Smooth muscle cell (in vitro differentiated cells): ENCODE results near the gene BCAR1. TPM values are rescaled to one million over a fixed set of nuclear protein-coding genes. Genes with fewer than 3 reads are reported as not detected.

ENCODE experiments used
- DNase-seq: peaks from one replicate; lab custom pipeline; 2025; ENCODE audit not compliant: unreplicated experiment; lab: John Stamatoyannopoulos, UW
- H2AFZ ChIP-seq: fragments of 200-600 bp; sonication (generic); 2 replicates; pipeline ENCODE4 v1.6.0; 2016; ENCODE audit warnings: antibody characterized with exemption, low read depth, mild to moderate bottlenecking
- H3F3A ChIP-seq: fragments of 200-600 bp; sonication (generic); 2 replicates; pipeline ENCODE4 v1.6.0; 2017; ENCODE audit warnings: antibody characterized with exemption, low read depth
- H3K27ac ChIP-seq: fragments of 200-600 bp; sonication (generic); 2 replicates; pipeline ENCODE4 v1.5.1; 2016; ENCODE audit warnings: low read depth, mild to moderate bottlenecking
- H3K27me3 ChIP-seq: fragments of 200-600 bp; sonication (generic); 2 replicates; pipeline ENCODE4 v1.6.1; 2016; ENCODE audit warnings: low read depth, mild to moderate bottlenecking
- H3K36me3 ChIP-seq: fragments of 200-600 bp; sonication (generic); 2 replicates; pipeline ENCODE4 v1.5.1; 2016; ENCODE audit warnings: low read depth
- H3K4me1 ChIP-seq: fragments of 200-600 bp; sonication (generic); 2 replicates; pipeline ENCODE4 v1.5.1; 2016; ENCODE audit warnings: low read depth
- H3K4me2 ChIP-seq: fragments of 200-600 bp; sonication (generic); 2 replicates; pipeline ENCODE4 v1.6.0; 2016; ENCODE audit warnings: mild to moderate bottlenecking
- H3K4me3 ChIP-seq: fragments of 200-600 bp; sonication (generic); 2 replicates; pipeline ENCODE4 v1.5.1; 2016; ENCODE audit warnings: mild to moderate bottlenecking
- H3K79me2 ChIP-seq: fragments of 200-600 bp; sonication (generic); 2 replicates; pipeline ENCODE4 v1.6.0; 2016; ENCODE audit warnings: low read depth, mild to moderate bottlenecking
- H3K9ac ChIP-seq: fragments of 200-600 bp; sonication (generic); 2 replicates; pipeline ENCODE4 v1.6.0; 2016; ENCODE audit warnings: low read depth
- H3K9me3 ChIP-seq: fragments of 200-600 bp; sonication (generic); replicated peaks from 2 replicates; pipeline ENCODE4 v1.5.1; 2016; ENCODE audit warnings: low read depth
- H4K20me1 ChIP-seq: fragments of 200-600 bp; sonication (generic); 2 replicates; pipeline ENCODE4 v1.6.0; 2016; ENCODE audit warnings: low read depth
- WGBS: methylation state at CpG from one replicate; pipeline ENCODE4 v1.1.7; 2016; ENCODE audit warnings: low lambda C conversion rate; 5-methylcytosine and 5-hydroxymethylcytosine counted together
- polyA plus RNA-seq: library from polyadenylated mRNA; unstranded; fragments of >200 nt; fragmentation: Nextera tagmentation; extraction: Ambion mirVana; gene quantifications from 2 replicates; pipeline ENCODE4 v1.2.1, GENCODE V29; 2016
- total RNA-seq: library from RNA; depleted of rRNA; stranded (reverse); fragments of >200 nt; gene quantifications from 2 replicates; pipeline ENCODE4 v1.2.3, GENCODE V29; 2014
- TF ChIP-seq, protein P1 (sequence below): fragments of 200-600 bp; sonication (generic); IDR thresholded peaks from 2 replicates; pipeline ENCODE4 v1.5.1; 2017; ENCODE audit warnings: borderline replicate concordance, mild to moderate bottlenecking, antibody characterized with exemption; ENCODE audit not compliant: insufficient read depth, poor library complexity, severe bottlenecking

BCAR1 gene, protein sequence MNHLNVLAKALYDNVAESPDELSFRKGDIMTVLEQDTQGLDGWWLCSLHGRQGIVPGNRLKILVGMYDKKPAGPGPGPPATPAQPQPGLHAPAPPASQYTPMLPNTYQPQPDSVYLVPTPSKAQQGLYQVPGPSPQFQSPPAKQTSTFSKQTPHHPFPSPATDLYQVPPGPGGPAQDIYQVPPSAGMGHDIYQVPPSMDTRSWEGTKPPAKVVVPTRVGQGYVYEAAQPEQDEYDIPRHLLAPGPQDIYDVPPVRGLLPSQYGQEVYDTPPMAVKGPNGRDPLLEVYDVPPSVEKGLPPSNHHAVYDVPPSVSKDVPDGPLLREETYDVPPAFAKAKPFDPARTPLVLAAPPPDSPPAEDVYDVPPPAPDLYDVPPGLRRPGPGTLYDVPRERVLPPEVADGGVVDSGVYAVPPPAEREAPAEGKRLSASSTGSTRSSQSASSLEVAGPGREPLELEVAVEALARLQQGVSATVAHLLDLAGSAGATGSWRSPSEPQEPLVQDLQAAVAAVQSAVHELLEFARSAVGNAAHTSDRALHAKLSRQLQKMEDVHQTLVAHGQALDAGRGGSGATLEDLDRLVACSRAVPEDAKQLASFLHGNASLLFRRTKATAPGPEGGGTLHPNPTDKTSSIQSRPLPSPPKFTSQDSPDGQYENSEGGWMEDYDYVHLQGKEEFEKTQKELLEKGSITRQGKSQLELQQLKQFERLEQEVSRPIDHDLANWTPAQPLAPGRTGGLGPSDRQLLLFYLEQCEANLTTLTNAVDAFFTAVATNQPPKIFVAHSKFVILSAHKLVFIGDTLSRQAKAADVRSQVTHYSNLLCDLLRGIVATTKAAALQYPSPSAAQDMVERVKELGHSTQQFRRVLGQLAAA
- total RNA-seq (49.4 and 49.9 TPM in 2 replicates), polyA plus RNA-seq (117 and 123 TPM in 2 replicates)

DNA sequence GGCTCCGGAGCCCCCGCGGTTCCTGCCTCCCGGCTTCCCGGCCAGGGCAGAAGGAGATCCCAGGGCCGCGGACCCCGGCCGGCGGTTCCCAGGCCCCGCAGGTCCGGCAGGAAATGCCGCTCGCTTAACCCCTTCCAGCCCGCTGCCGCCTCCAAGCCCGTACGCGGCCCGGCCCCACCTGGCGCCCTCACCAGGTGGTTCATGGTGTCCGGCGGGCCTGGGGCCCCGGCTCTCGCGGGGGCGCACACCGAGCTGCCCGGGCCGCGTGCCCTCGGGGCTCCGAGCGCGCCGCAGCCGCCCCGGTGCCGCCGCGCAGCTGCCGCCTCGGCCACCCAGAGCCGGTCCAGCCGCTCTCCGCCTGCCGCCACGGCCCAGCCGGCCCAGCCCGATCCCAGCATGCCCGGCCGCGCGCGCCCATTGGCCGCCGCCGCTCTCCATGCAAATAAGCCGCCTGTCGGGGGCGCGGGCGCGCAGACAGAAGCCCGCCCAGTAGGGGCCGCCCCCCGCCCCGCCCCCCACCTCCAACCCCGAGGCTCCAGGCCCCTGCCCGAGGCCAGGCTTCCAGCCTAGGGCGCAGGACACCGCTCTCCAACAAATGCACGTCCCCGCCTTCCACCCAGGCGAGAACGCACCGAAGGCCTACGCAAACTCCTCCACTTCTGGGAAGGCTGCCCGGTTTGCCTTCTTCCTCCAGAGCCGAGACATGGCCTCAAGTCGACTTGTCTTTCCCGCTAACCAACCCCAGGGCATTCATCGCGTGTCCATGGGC lies at the start of gene BCAR1:
Gene BCAR1, minus strand, starts transcription at position 345 of the 769 bp plus-strand sequence. Its CDS starts 142 bp downstream, at position 203.
- peaks cover 60% of the 10 kb centered on the region for H3K4me1 ChIP-seq
- H3K36me3 ChIP-seq, result no peaks in the 10 kb centered on the region
- 2% methylated on average over 76 of the region's 84 CpGs for WGBS
- peak within 1 kb of the TSS; percentile 98 for H3K9ac ChIP-seq
- H2AFZ ChIP-seq, result no peak within 1 kb of the TSS
- H4K20me1 ChIP-seq, result peaks cover 81% of the 10 kb centered on the region
- H3K79me2 ChIP-seq, result peaks cover 80% of the 10 kb centered on the region
- H3K27ac ChIP-seq, result peak within 1 kb of the TSS; percentile 100
- peak within 1 kb of the TSS; percentile 99 for H3K4me2 ChIP-seq
- no peaks in the 10 kb centered on the region for H3K9me3 ChIP-seq
- peaks cover 31% of the 10 kb centered on the region for H3F3A ChIP-seq
- peak; percentile 85 for DNase-seq
- TF ChIP-seq, protein P1, sequence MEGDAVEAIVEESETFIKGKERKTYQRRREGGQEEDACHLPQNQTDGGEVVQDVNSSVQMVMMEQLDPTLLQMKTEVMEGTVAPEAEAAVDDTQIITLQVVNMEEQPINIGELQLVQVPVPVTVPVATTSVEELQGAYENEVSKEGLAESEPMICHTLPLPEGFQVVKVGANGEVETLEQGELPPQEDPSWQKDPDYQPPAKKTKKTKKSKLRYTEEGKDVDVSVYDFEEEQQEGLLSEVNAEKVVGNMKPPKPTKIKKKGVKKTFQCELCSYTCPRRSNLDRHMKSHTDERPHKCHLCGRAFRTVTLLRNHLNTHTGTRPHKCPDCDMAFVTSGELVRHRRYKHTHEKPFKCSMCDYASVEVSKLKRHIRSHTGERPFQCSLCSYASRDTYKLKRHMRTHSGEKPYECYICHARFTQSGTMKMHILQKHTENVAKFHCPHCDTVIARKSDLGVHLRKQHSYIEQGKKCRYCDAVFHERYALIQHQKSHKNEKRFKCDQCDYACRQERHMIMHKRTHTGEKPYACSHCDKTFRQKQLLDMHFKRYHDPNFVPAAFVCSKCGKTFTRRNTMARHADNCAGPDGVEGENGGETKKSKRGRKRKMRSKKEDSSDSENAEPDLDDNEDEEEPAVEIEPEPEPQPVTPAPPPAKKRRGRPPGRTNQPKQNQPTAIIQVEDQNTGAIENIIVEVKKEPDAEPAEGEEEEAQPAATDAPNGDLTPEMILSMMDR, result no peak
- H3K4me3 ChIP-seq, result peak within 1 kb of the TSS; percentile 95
- no peaks in the 10 kb centered on the region for H3K27me3 ChIP-seq

DNA sequence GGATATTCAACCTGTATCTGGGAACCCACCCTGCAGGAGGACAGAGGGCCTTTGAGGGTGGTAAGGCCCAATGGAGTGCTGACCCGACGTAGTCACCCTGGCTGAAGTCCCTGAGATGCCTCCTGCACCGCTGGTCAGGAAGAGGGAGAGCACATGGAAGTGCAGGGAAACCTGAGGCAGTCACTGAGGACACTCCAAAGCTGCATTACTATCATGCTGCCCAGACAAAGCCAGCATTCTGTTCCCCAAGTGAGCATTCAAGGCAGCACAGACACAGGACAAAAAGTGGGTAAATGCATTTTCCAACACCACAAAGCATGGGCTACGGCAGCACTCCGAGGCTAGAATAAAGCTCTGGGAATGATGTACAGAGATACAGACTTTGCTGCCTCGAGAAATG lies 46.8 kb upstream of the BCAR1 start:
- H3F3A ChIP-seq, result peaks cover 14% of the 10 kb centered on the region
- no peaks in the 10 kb centered on the region for H3K9me3 ChIP-seq
- peaks cover 2% of the 10 kb centered on the region for H3K4me1 ChIP-seq
- H3K9ac ChIP-seq, result no peak overlapping the region
- WGBS, result 98% methylated on average over 6 of the region's 6 CpGs
- TF ChIP-seq, protein P1, result no peak
- H4K20me1 ChIP-seq, result no peaks in the 10 kb centered on the region
- no peak overlapping the region for H2AFZ ChIP-seq
- H3K27me3 ChIP-seq, result no peaks in the 10 kb centered on the region
- H3K27ac ChIP-seq, result no peak overlapping the region
- no peaks in the 10 kb centered on the region for H3K36me3 ChIP-seq
- H3K4me3 ChIP-seq, result no peak overlapping the region
- H3K79me2 ChIP-seq, result no peaks in the 10 kb centered on the region
- DNase-seq, result no peak
- no peak overlapping the region for H3K4me2 ChIP-seq

DNA sequence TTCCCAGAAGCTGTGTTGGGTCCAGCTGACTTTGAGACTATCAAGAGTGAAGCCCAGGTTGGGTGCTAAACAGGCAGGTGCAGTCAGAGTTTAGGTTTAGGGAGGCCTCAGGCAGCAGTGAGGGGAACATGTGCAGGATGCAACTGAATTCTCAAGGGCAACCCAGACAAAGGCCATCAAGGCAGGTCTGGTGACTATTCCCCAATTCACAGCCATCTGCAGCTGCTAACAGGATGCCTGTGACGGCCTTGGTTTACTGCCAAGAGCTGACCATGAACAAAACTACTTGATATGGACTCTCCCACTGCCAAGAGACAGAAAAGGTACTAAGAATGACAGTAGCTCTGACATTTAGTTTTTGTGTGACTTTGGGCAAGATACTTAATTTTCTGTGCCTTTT lies 45.2 kb upstream of the BCAR1 start:
- no peak for DNase-seq
- H3K27ac ChIP-seq, result no peak overlapping the region
- peaks cover 4% of the 10 kb centered on the region for H3K4me1 ChIP-seq
- no peaks in the 10 kb centered on the region for H3K9me3 ChIP-seq
- peaks cover 15% of the 10 kb centered on the region for H3F3A ChIP-seq
- H3K4me2 ChIP-seq, result no peak overlapping the region
- no peak overlapping the region for H3K4me3 ChIP-seq
- H2AFZ ChIP-seq, result no peak overlapping the region
- no peaks in the 10 kb centered on the region for H4K20me1 ChIP-seq
- no peak overlapping the region for H3K9ac ChIP-seq
- no peaks in the 10 kb centered on the region for H3K27me3 ChIP-seq
- H3K79me2 ChIP-seq, result no peaks in the 10 kb centered on the region
- H3K36me3 ChIP-seq, result no peaks in the 10 kb centered on the region
- TF ChIP-seq, protein P1, result no peak
- WGBS, result 95% methylated on average over 1 of the region's 1 CpG
